Panc1 (cell line): ENCODE data around the gene ABI3BP. TPM values are rescaled to one million over a fixed set of nuclear protein-coding genes. Genes with fewer than 3 reads are reported as not detected.

Experiments
- ATAC-seq: fragments of 200-7000 bp; cut with Tn5 transposase; 2 replicates; pipeline ENCODE4 v1.9.1; 2020; ENCODE audit warnings: mild to moderate bottlenecking, moderate library complexity
- BruUV-seq: library from RNA; stranded (reverse); fragments of 400-500 nt; replicated peaks from 2 replicates; lab custom pipeline; 2021; lab: Mats Ljungman, UMichigan
- CTCF ChIA-PET: fragments of 300-600 bp; sonication (Branson Sonifier 250); formaldehyde crosslinking; loops from one replicate; lab custom pipeline; 2022; ENCODE audit warnings: antibody characterized with exemption; lab: Charles Lee
- POLR2A ChIA-PET: fragments of 300-600 bp; sonication (Branson Sonifier 250); formaldehyde crosslinking; loops from one replicate; lab custom pipeline; 2022; ENCODE audit warnings: antibody characterized with exemption; lab: Charles Lee
- DNase-seq: peaks from one replicate; pipeline ENCODE4 v3.0.0-alpha.2; 2010; ENCODE audit warnings: low read depth, low spot score
- H3K27ac ChIP-seq: 2 replicates; pipeline ENCODE4 v1.5.1; 2011; ENCODE audit warnings: mild to moderate bottlenecking, low read length, inconsistent platforms
- H3K27me3 ChIP-seq: fragments of 200-500 bp; sonication (Bioruptor generic); 2 replicates; pipeline ENCODE4 v1.6.0; 2014; ENCODE audit warnings: low read length, inconsistent platforms; ENCODE audit not compliant: control insufficient read depth, insufficient read depth
- H3K36me3 ChIP-seq: fragments of 200-500 bp; sonication (Bioruptor generic); 2 replicates; pipeline ENCODE4 v1.5.1; 2014; ENCODE audit warnings: inconsistent platforms, mild to moderate bottlenecking, low read length, moderate library complexity; ENCODE audit not compliant: control insufficient read depth, insufficient read depth
- H3K4me1 ChIP-seq: 2 replicates; pipeline ENCODE4 v1.5.1; 2011; ENCODE audit warnings: inconsistent platforms, mild to moderate bottlenecking, low read length, moderate library complexity; ENCODE audit not compliant: control insufficient read depth, insufficient read depth
- H3K4me3 ChIP-seq, 2 experiments: 2 replicates each; pipeline ENCODE4 v1.5.1; 2011 to 2012; ENCODE audit warnings: low read depth in 2 of 2, low read length in 2 of 2, mild to moderate bottlenecking in 2 of 2, inconsistent platforms in 1 of 2, moderate library complexity in 1 of 2
- H3K9me3 ChIP-seq: fragments of 200-500 bp; sonication (Bioruptor generic); 2 replicates; pipeline ENCODE4 v1.5.1; 2014; ENCODE audit warnings: low read depth, mild to moderate bottlenecking, inconsistent platforms, low read length, moderate library complexity; ENCODE audit not compliant: control insufficient read depth, insufficient read depth
- POLR2AphosphoS5 ChIP-seq: IDR thresholded peaks from 2 replicates; pipeline ENCODE4 v1.6.1; 2012; ENCODE audit warnings: mild to moderate bottlenecking, low read depth, low read length, moderate library complexity
- SIN3A ChIP-seq: IDR thresholded peaks from 2 replicates; pipeline ENCODE4 v1.6.1; 2012; ENCODE audit warnings: low read depth, mild to moderate bottlenecking, low read length, moderate library complexity, borderline replicate concordance; ENCODE audit not compliant: insufficient read depth
- TCF7L2 ChIP-seq: IDR thresholded peaks from 2 replicates; pipeline ENCODE4 v1.6.1; 2011; ENCODE audit warnings: mild to moderate bottlenecking, low read depth, low read length, inconsistent platforms
- in situ Hi-C: cut with HindIII; loops from 2 replicates; pipeline ENCODE4 v1.10.0; 2016; ENCODE audit warnings: low sequenced_read_pairs, low pct_unique_long_range_greater_than_20kb
- intact Hi-C: fragments of 100-400 bp; cut with micrococcal nuclease; formaldehyde crosslinking; loops from one replicate; pipeline ENCODE4 v1.10.0; 2022; ENCODE audit not compliant: unreplicated experiment
- total RNA-seq: library from RNA; stranded (reverse); gene quantifications from one replicate; pipeline ENCODE4 v1.2.1, GENCODE V29; 2021; ENCODE audit not compliant: unreplicated experiment
- TF ChIP-seq, protein P1 (sequence below), 2 experiments: IDR thresholded peaks; 2 replicates each; pipeline ENCODE4 v1.6.1; 2011 to 2012; ENCODE audit warnings: low read depth in 2 of 2, control low read depth in 1 of 2, low read length in 1 of 2, mild to moderate bottlenecking in 1 of 2, moderate library complexity in 1 of 2; ENCODE audit not compliant: insufficient read depth in 1 of 2
- TF ChIP-seq, protein P2 (sequence below): fragments of 450-650 bp; IDR thresholded peaks from 2 replicates; pipeline ENCODE4 v1.5.1; 2017; ENCODE audit warnings: mild to moderate bottlenecking

ABI3BP gene
- total RNA-seq, 1 experiment from 2014 or later: 0.21 TPM

DNA sequence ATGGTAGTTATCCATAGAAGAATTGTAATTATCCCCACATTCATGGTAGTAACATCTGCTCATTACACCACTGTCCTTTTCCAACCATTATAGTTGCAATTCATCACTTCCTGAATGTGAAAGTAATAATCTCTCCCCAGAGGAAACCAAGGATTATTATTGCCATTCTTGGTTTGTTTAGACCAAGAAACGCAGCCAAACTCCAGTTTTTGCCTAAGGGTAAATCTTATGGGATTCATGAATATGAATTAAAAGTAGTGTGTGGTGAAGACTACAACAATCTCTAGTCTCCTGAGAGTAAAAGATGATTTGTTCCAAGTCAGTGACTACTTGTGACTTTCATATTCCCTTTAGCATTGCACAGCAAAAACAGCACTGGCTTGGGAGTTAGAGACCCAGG lies 45.7 kb upstream of the ABI3BP start:
- no peak overlapping the region for H3K4me3 ChIP-seq
- CTCF ChIA-PET: no interaction called here
- BruUV-seq: no TSS peak
- H3K27ac ChIP-seq: no peak overlapping the region
- H3K4me1 ChIP-seq: no peaks in the 10 kb centered on the region
- no peaks in the 10 kb centered on the region for H3K27me3 ChIP-seq
- in situ Hi-C loops: no loop called here
- TF ChIP-seq TCF7L2 (no peak), POLR2AphosphoS5 (no peak), SIN3A (no peak)
- TF ChIP-seq, protein P1, sequence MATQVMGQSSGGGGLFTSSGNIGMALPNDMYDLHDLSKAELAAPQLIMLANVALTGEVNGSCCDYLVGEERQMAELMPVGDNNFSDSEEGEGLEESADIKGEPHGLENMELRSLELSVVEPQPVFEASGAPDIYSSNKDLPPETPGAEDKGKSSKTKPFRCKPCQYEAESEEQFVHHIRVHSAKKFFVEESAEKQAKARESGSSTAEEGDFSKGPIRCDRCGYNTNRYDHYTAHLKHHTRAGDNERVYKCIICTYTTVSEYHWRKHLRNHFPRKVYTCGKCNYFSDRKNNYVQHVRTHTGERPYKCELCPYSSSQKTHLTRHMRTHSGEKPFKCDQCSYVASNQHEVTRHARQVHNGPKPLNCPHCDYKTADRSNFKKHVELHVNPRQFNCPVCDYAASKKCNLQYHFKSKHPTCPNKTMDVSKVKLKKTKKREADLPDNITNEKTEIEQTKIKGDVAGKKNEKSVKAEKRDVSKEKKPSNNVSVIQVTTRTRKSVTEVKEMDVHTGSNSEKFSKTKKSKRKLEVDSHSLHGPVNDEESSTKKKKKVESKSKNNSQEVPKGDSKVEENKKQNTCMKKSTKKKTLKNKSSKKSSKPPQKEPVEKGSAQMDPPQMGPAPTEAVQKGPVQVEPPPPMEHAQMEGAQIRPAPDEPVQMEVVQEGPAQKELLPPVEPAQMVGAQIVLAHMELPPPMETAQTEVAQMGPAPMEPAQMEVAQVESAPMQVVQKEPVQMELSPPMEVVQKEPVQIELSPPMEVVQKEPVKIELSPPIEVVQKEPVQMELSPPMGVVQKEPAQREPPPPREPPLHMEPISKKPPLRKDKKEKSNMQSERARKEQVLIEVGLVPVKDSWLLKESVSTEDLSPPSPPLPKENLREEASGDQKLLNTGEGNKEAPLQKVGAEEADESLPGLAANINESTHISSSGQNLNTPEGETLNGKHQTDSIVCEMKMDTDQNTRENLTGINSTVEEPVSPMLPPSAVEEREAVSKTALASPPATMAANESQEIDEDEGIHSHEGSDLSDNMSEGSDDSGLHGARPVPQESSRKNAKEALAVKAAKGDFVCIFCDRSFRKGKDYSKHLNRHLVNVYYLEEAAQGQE (IDR thresholded peaks at IDR 0.05; ENCODE audit: insufficient read depth in 1 of 2, low read depth in 2 of 2, low read length in 1 of 2): no peak
- TF ChIP-seq, protein P2, sequence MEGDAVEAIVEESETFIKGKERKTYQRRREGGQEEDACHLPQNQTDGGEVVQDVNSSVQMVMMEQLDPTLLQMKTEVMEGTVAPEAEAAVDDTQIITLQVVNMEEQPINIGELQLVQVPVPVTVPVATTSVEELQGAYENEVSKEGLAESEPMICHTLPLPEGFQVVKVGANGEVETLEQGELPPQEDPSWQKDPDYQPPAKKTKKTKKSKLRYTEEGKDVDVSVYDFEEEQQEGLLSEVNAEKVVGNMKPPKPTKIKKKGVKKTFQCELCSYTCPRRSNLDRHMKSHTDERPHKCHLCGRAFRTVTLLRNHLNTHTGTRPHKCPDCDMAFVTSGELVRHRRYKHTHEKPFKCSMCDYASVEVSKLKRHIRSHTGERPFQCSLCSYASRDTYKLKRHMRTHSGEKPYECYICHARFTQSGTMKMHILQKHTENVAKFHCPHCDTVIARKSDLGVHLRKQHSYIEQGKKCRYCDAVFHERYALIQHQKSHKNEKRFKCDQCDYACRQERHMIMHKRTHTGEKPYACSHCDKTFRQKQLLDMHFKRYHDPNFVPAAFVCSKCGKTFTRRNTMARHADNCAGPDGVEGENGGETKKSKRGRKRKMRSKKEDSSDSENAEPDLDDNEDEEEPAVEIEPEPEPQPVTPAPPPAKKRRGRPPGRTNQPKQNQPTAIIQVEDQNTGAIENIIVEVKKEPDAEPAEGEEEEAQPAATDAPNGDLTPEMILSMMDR: no peak
- H3K9me3 ChIP-seq: no peaks in the 10 kb centered on the region
- no peaks in the 10 kb centered on the region for H3K36me3 ChIP-seq
- no peak for ATAC-seq
- POLR2A ChIA-PET: no interaction called here
- DNase-seq: no peak
- intact Hi-C loops: no loop called here

DNA sequence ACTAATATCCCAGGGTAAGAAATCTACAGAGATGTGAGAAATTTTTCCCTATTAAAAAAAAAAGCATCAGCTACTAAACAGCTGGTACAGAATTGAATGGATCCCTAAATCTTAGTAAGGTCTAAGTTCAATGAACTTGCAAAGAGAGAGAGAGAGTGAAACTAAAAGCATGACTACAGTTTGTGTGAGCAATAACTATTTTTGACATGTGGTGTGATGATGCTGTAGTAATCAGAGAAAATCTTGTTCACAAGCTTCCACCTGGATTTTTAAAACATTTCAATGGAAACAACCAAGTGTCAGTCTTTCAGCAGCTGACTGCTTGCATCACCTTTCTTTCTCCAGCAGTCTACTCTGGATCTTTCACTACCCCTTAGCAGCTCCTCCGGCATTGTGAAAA lies 45.2 kb upstream of the ABI3BP start:
- no peak overlapping the region for H3K27ac ChIP-seq
- intact Hi-C loops (no loop called here), in situ Hi-C loops (no loop called here)
- TF ChIP-seq, protein P1 (IDR thresholded peaks at IDR 0.05; ENCODE audit: insufficient read depth in 1 of 2, low read depth in 2 of 2, low read length in 1 of 2): no peak
- TF ChIP-seq TCF7L2: no peak
- TF ChIP-seq SIN3A: no peak
- TF ChIP-seq, protein P2: no peak
- TF ChIP-seq POLR2AphosphoS5: no peak
- ChIA-PET CTCF (no interaction called here), POLR2A (no interaction called here)
- no peaks in the 10 kb centered on the region for H3K4me1 ChIP-seq
- BruUV-seq: no TSS peak
- DNase-seq: no peak
- no peak for ATAC-seq
- no peaks in the 10 kb centered on the region for H3K36me3 ChIP-seq
- H3K27me3 ChIP-seq: no peaks in the 10 kb centered on the region
- H3K9me3 ChIP-seq: no peaks in the 10 kb centered on the region
- no peak overlapping the region for H3K4me3 ChIP-seq
